ENCODE data around the gene AGO4.
"Not testable (repeated sequence)": the region's sequence is repeated elsewhere in the genome, so short reads cannot be mapped to it uniquely, and the experiment has no call there.

Gene AGO4

DNA sequence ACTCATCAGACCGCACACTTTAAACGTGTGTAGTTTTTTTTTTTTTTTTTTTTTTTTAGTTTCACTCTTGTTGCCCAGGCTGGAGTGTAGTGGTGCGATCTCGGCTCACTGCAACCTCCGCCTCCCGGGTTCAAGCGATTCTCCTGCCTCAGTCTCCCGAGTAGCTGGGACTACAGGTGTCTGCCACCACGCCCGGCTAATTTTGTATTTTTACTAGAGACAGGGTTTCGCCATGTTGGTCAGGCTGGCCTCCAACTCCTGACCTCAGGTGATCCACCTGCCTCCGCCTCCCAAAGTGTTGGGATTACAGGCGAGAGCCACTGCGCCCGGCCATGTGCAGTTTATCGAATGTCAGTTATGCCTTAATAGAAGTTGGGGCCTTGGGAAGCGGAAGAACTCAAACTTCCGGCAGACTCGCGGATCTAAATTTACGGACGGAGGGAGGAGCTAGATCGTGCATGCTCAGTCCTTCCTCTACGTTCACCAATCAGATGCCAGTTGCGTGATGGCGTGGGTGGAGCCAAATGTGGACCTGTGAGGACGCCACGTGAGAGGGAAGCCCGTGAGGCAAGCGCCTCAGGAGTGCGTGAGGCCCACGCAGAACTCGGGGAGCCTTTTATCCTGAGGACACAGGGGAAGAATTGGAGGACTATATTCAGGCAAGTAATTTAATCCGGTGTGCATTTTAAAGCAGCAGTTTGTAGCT lies 61.6 kb downstream of the AGO4 start:
- DNase-seq: not testable (repeated sequence)

DNA sequence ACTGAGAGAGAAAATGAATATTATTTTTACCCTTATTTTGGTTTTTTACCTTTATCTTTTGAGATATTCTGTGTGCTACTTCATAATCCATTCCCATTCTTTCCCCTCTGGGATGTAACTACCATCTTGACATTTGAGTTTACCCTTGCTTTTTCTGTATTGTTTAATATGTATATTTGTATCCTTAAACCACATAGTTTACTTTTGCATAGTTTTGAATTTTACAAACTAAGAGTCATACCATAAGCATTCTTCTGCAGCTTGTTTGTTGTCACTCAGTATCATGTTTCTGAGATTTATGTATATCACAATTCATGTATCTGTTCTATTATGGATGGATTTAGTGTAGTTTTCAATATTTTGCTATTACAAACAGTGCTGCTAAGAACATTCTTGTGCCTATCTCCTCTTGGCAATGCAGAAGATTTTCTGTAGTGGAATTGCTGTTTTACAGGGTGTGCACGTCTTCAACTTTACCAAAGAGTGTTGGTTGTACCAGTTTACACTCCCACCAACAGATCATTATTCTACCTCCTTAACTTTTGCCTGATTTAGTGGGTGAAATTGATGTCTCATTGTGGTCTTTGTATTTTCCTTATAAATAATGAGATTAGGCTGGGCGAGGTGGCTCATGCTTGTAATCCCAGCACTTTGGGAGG lies 63.0 kb downstream of the AGO4 start:
- no peak for DNase-seq

DNA sequence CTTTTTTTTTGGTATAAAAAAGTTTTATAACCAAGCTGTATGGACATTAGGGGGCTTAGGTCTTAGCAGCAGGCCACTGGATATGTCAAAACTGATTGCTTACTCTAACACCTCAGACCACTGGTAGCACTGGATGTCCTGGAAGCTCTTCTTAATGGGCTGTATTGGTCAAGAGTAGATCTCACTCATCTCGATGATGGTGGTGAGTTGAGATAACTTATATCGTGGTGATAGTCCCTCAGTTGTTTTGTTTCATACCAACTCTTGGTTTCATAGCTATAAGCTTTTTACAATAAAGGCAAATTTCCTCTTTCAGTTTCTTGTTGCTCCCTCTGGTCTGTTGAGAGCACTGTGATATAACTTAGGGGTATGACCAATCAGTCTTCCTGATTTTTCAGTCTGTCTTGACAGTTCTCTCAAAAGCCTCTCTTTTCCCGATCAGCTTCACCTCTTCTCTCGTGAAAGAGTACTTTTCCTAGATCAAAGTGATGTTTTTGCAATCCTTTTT lies 65.5 kb downstream of the AGO4 start:
- no peak for DNase-seq

DNA sequence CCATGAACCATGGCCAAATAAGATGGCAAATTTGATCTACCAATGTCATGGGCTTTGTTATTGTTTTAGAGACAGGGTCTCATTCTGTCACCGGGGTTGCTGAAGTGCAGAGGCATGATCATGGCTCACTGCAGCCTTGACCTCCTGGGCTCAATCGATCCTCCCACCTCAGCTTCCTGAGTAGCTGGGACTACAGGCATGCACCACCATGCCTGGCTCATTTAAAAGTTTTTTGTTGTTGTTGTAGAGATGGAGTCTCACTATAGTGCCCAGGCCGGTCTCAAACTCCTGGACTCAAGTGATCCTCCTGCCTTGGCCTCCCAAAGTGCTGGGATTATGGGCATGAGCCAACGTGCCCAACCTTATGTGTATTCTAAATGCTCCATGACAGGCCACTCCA lies 66.3 kb downstream of the AGO4 start:
- not testable (repeated sequence) for DNase-seq

DNA sequence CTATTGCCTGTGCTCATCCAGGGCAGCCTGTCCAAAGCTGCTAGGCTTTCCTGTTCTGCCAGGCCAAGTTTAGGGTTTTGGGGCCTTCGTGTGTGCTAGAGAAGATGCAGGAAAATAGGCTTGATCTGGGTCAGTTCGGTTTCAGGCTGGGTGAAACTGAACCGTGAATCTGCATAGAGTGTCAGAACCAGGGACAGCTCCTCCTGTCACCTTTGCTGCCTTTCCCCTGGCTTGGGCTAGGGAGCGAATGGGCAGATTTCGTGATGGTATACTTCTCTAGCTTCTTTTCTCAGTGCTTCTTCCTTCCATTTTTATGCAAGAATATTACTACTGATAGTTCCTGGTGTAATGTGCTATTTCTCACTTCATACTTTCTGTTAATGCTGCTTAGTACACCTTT lies 69.2 kb downstream of the AGO4 start:
- no peak for DNase-seq

DNA sequence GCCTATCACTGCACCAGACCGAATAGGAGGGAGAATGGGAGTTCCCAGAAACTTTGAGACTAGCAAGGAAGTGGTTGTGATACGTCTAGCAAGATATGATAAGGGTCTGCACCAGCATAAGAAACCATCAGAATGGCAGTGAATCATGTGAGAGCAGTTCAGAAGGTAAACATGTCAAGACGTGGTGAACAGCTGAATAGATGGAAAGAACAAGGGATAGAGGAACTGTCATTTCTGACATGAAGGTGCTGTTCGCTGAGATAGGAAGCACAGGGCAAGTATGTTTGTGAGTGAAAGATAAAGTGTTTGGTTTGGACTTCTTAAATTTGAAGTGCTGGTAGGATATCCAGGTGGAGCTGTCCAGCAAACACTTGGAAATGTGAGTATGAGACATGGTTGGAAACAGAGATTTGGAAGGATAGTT lies 74.0 kb downstream of the AGO4 start:
- no peak for DNase-seq

DNA sequence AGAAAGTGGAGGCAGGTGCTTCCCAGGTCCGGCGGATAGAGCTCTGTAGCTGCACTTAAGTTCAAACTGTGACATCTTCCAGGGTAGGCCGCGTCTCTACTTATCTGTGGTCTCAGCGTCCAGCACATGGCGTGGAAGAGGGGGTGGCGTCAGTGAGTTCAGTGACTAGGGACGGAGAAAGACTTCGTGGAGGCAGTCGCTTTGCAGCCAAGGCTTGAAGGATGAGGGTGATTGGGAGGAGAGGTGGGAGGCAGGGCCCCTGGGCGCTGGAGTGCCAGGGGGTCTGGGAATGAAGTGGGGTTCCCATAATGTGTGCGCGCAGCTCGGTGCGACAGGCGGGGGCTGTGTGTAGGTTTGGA lies 74.7 kb downstream of the AGO4 start:
- DNase-seq: no peak

DNA sequence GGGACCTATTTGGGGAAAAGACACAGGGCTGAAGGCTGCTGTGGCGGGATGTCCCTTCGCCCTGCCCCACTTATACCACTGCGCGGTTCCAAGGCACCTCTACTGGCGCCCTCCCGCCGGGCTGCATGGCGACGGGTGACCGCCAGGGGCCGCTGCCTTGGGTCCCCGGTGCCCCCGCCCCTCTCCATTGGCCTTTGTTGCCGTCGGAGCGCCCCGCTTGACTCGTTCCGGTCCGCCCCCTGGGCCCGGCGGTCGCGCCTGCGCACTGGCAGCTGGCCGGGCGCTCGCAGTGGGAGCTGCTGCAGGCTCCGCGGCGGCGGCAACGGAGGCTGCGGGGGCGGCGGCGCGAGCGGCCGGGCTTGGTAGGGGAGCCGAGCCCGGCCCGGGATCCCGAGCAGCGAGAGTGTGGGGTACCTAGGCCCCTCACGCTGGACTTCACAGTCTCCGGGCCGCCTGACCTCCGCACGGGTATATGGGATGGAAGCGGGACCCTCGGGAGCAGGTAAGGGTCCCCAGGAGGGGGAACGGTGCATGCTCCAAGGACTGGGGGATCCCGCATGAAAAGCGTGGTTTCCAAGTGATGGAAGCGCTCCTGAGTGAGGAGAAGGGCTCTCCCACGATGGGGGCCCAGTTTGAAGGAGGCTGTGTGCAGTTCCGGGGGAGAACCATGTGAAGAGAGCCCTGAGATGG lies 75.3 kb downstream of the AGO4 start, which contains the start of gene AGO1:
Gene AGO1, plus strand, starts transcription at position 265 of the 690 bp plus-strand sequence. Its CDS starts 213 bp downstream, at position 478.
- DNase-seq: peak; percentile 96

DNA sequence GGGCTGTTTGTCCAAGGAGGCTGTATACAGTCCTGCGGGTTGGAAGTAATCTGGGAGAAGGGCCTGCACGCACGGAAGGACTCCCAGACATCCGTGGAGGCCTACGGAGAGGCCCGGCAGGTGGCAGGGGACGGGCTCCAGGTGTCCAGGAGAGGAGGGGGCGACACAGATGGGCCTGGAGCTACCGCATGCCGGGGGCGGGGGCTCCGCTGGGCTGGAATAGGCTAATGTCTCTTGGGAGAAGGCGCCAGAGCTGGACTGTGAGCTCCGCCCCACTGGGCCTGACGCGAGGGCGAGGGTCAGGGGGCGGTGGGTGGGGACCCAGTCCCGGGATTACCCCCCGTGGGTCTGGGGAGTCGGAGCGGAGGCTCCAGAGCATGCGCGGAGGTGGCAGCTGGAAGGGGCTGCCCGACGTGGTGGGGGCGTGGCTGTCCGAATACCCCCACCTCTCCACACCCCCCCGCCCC lies 75.9 kb downstream of the AGO4 start:
- DNase-seq: peak; percentile 22

DNA sequence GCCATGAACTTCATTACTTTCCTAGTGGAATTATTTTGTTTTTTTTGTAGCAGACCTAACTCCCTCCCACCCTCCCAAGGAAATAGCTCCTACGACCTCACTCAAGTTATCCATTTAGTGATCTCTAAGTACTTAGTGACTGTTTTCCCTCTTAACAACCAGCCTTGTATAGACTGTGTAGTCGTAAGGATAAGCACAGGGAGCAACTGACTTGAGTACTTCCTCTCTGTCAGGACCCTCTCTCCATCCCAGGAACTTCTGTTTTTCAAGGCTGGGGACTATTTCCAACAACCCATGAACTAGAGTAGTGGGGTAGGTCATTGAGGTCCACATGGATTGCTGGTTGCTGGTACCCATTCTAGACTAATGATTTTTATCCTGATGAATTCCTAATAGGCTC lies 77.1 kb downstream of the AGO4 start:
- no peak for DNase-seq

DNA sequence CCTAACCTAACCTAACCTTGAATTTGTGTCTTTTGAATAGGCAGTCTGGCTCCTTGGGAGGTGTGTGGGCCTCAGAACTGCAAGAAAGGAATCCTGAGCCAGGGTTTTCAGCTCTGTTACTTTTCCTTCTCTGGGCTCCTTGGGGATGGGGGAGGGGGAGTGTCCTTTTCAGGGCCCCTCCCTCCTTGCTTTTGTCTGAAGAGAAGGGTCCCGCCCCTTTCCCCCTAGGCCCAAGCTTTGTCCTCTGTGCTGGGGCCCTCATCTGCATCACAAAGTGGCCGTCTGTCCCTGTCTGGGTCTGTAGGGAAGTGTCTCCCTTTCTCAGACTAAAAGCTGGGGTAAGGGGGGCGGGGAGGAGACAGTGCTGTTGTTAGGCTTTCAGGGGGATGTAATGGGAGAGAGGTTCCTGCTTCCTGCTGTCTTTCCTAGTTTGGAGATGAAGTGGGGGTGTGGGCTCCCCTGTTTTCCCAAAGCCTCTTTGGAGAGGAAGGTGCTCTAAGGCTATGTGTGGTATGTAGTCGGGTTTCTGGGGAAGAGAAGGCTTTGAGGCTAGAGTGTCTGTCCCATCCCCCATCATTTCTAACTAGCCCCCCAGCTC lies 78.2 kb downstream of the AGO4 start:
- DNase-seq: no peak

DNA sequence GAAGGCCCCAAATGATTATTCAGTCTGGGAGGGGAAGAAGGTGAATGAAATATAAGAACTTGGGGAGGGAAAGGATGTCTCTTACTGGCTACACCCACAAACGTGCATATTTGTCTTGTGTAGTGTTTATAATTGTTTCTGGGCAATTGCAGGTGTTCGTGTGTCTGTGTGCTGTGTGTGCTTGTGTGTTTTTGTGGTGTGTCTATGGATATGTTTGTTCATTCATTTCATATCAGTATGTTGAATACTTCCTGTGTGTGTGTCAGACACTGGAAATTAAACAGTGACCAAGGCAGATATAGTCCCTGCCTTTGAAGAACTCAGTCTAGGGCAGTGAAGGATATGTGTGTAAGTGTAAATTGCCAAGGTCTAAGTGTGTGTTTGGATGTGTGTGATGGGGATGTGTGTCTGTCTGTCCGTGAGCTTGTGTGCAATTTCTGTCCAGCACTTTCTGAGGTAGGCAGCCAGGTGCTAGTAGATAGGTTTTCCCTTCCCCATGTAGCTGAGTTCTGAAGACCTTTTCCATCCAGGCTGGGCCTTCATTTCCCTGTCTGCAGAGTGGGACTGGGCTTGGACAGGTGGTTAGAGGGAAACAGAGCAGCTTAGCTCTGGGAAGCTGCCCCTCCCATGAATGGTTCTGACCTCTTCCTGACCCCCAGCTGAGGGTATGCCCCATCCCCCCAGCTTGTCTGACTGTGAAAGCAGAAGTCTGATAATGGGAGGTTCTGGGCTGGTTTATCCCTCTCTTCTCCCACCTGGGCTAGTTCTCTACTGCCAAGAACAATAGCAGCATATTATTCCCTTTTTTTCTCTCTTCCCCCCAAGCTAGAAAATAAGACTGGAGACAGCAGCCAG lies 79.0 kb downstream of the AGO4 start:
- DNase-seq: no peak

DNA sequence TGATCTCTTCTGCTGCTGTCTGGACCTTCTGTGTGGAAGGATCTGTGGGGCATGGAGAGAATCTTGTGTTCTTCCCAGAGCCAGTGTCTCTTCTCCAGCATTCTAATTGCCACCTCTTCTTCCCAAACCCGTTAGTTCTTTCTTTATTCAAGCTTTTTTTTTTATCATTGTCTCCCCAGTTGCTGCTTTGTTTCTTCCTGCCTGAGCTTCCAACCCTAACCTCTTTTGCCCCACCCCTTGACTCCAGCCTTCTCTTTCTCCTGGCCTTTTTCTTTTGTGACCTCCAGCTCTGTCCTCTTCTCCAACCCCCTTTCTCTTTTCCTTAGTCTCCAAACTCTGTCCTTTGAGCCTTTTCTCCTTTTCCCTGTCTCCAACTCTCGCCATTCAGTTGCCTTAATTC lies 79.7 kb downstream of the AGO4 start:
- DNase-seq: no peak

DNA sequence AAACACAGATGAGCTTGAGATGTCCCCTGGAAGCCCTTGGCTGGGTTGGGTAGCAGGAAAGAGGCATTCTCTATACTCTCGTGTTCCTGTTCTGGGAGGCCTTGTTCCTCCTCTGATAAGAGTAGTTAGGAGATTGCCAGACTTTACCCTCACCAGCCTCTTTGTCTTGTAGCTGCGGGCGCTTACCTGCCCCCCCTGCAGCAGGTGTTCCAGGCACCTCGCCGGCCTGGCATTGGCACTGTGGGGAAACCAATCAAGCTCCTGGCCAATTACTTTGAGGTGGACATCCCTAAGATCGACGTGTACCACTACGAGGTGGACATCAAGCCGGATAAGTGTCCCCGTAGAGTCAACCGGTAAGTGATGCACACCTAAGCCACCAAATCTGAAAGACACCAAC lies 80.4 kb downstream of the AGO4 start:
- DNase-seq: no peak

DNA sequence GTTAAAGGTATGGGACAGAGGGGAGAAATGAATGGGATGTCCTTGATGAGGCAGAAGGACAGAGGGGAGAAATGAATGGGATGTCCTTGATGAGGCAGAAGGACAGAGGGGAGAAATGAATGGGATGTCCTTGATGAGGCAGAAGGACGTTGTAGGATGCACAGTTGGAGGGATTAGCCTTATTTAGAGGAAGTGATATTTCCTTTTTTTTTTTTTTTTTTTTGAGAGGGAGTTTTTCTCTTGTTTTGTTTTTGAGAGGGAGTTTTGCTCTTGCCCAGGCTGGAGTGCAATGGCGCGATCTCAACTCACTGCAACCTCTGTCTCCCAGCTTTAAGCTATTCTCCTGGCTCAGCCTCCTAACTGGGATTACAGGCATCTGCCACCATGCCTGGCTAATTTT lies 81.2 kb downstream of the AGO4 start:
- not testable (repeated sequence) for DNase-seq

DNA sequence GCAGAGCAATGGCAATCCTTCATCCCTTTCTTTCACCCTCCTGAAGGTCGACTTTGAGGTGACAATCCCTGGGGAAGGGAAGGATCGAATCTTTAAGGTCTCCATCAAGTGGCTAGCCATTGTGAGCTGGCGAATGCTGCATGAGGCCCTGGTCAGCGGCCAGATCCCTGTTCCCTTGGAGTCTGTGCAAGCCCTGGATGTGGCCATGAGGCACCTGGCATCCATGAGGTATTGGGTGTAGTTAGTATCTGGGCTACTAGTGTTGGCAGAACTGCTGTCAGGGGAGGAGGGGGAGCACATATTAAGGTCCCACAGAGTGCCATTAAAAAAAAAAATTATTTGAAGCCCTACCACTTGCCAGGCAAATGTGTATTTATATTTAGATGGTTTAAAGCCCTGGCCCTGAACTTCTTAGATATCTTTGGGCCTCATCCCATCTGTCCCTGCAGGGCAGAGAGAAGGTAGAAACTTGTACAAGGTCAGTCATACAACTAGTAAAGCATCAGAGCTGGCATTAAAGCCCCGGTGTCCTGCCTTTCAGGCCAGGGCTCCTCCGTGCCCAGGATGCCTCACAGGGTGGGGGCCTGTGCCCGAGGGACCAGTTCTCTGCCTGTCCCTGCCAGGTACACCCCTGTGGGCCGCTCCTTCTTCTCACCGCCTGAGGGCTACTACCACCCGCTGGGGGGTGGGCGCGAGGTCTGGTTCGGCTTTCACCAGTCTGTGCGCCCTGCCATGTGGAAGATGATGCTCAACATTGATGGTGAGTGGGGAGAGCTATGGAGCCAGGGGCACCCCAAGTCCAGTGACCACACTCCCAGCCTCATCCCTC lies 85.4 kb downstream of the AGO4 start:
- no peak for DNase-seq

DNA sequence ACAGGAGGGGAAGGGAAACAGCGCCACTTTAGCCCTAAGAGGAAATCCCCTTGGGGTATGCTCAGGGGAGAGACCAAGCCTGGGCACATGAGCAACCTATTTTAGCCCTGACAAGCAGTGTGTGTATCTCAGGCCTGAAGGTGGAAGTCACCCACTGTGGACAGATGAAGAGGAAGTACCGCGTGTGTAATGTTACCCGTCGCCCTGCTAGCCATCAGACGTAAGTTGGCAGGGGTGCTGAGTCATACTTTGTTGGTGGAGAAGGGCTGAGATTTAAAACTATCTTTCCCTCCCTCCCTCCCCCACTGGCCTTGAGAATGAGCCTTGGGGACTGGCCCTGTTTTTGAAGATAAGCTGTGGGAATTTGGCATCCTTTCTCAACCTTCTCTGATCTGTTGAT lies 86.4 kb downstream of the AGO4 start:
- no peak for DNase-seq

DNA sequence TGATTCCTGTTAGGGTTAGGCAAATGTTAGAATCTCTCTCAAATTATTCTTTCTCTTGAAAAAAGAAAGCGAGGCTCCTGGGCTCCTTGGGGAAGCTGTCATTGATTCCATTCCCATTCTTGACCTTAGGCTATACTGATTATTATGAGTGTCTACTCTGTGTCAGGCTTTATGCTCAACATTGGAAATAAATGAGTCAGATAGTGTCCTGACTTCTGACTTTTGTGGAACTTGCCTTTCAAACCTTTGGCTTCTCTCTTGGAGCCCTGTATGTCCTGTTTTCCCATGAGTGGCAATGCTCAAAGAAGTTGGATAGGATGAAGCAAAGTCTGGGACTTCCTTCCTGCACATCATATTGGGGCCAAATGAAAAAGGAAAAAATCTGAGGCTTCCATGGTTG lies 86.8 kb downstream of the AGO4 start:
- DNase-seq: no peak

DNA sequence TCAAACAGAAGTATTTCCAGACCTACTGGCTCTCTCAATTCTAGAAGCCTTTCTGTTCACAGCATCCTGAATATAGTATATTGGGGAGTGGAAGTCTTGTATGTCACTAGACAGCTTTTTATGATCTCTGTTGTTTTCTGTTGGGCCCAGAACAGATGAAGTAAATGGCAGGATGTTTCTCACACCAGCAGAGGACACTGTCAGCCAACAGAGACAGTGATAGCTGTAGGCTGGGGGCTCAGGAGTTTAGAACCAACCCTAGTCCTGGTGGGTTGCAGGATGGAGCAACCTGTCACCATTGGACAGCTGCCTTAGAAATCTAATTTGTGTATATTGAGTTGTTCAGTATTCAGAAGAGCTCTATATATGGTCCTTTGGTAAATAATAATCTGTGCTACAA lies 92.1 kb downstream of the AGO4 start:
- no peak for DNase-seq

DNA sequence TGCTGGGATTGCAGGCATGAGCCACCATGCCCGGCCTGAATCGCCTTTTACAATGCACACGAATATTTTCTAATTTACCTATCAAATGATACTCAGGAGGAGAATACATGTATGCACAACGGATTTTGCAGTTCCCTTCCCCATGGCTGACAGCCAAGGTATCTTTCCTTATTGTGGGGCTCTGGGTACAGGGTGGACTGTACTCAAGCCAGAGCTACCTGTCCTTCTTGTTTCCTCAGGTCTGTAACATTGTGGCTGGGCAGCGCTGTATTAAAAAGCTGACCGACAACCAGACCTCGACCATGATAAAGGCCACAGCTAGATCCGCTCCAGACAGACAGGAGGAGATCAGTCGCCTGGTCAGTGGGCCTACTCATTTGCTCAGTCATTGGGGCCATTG lies 93.4 kb downstream of the AGO4 start:
- no peak for DNase-seq

DNA sequence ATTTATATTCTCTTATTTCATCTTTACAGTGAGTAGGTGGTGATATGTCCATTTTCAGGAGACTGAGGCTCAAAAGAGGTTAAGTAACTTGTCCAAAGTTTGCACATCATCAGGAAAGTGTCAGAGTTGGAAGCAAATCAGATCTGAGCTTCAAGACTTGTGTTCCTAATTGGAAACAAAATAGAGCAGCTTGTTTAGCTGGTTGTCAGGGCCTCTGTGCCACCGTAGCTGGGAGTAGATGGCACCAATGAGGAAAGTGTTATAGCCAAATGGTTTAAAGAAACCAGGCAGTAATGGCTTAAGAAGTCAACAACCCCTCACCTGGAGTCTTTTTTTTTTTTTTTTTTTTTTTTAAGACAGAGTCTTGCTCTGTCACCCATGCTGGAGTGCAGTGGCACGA lies 94.9 kb downstream of the AGO4 start:
- DNase-seq: no peak

All from activated CD4-positive, alpha-beta T cell treated with anti-CD3 and anti-CD28 coated beads for 1 hour (primary cell).